ENCODE measurements around the gene TUBA4A. TPM values are rescaled to one million over a fixed set of nuclear protein-coding genes. Genes with fewer than 3 reads are reported as not detected.

TUBA4A gene
- total and polyA plus RNA-seq, 2 experiments from 2014 or later: 44.3 to 77.7 TPM

GRCh38 chr2:219296631-219297391 lies 43.1 kb upstream of the TUBA4A start:
- ATAC-seq (no peak), DNase-seq (ENCODE audit: low spot score) (no peak)
- Histone ChIP-seq H3K9me2 (ENCODE audit: insufficient read depth) (no peaks in the 10 kb centered on the region), H3K4me2 (no peak overlapping the region), H3K4me1 (ENCODE audit: insufficient read depth) (peaks cover 9% of the 10 kb centered on the region), H2AFZ (no peak overlapping the region), H3F3A (replicated peaks; ENCODE audit: low read depth) (peaks cover 5% of the 10 kb centered on the region; the same call in 1 of the 2 replicates), H3K27ac (ENCODE audit: low read depth) (no peak overlapping the region), H3K27me3 (ENCODE audit: insufficient read depth) (peaks cover 19% of the 10 kb centered on the region), H4K20me1 (replicated peaks; ENCODE audit: insufficient read depth) (no peaks in the 10 kb centered on the region), H3K4me3 (no peak overlapping the region), H3K79me2 (replicated peaks; ENCODE audit: insufficient read depth) (no peaks in the 10 kb centered on the region), H3K36me3 (ENCODE audit: insufficient read depth) (no peaks in the 10 kb centered on the region)
- Mint-ChIP-seq H3K36me3 (ENCODE audit: low read depth) (no peaks in the 10 kb centered on the region; the same call in 2 of the 3 replicates), H3K27ac (no peak overlapping the region), H3K4me1 (peaks cover 12% of the 10 kb centered on the region), H3K9me3 (no peaks in the 10 kb centered on the region; the same call in 1 of the 3 replicates), H3K27me3 (ENCODE audit: insufficient read depth, low read depth, poor library complexity) (peaks cover 36% of the 10 kb centered on the region), H3K4me3 (no peak overlapping the region)
- no peak for TF ChIP-seq EZH2phosphoT487 (IDR thresholded peaks at IDR 0.05; ENCODE audit: unreplicated experiment)

GRCh38 chr2:219296142-219296541 lies 42.4 kb upstream of the TUBA4A start:
- Histone ChIP-seq H3K27me3 (ENCODE audit: insufficient read depth) (peaks cover 19% of the 10 kb centered on the region), H3K79me2 (replicated peaks; ENCODE audit: insufficient read depth) (no peaks in the 10 kb centered on the region), H3K4me2 (no peak overlapping the region), H3K36me3 (ENCODE audit: insufficient read depth) (no peaks in the 10 kb centered on the region), H3K4me1 (ENCODE audit: insufficient read depth) (peaks cover 9% of the 10 kb centered on the region), H3F3A (replicated peaks; ENCODE audit: low read depth) (peaks cover 5% of the 10 kb centered on the region; the same call in 1 of the 2 replicates), H2AFZ (no peak overlapping the region), H4K20me1 (replicated peaks; ENCODE audit: insufficient read depth) (no peaks in the 10 kb centered on the region), H3K4me3 (no peak overlapping the region), H3K9me2 (ENCODE audit: insufficient read depth) (no peaks in the 10 kb centered on the region), H3K27ac (ENCODE audit: low read depth) (no peak overlapping the region)
- ATAC-seq (no peak), DNase-seq (ENCODE audit: low spot score) (no peak)
- Mint-ChIP-seq H3K36me3 (ENCODE audit: low read depth) (no peaks in the 10 kb centered on the region; the same call in 2 of the 3 replicates), H3K9me3 (no peaks in the 10 kb centered on the region; the same call in 1 of the 3 replicates), H3K27me3 (ENCODE audit: insufficient read depth, low read depth, poor library complexity) (peaks cover 36% of the 10 kb centered on the region), H3K27ac (no peak overlapping the region), H3K4me3 (no peak overlapping the region), H3K4me1 (peaks cover 12% of the 10 kb centered on the region)
- TF ChIP-seq CREB1 (CRISPR knock-in tag; IDR thresholded peaks at IDR 0.05; ENCODE audit: low read depth) (no peak), EZH2 (IDR thresholded peaks at IDR 0.05; ENCODE audit: low read depth, unreplicated experiment) (no peak), ETS1 (IDR thresholded peaks at IDR 0.05) (no peak), POLR2AphosphoS5 (IDR thresholded peaks at IDR 0.05; ENCODE audit: low read depth) (no peak), ZNF462 (CRISPR knock-in tag; IDR thresholded peaks at IDR 0.05) (no peak), ZNF331 (CRISPR knock-in tag; IDR thresholded peaks at IDR 0.05; ENCODE audit: low read depth) (no peak), JUNB (IDR thresholded peaks at IDR 0.05; ENCODE audit: unreplicated experiment) (no peak), CTCF (conservative IDR thresholded peaks at IDR 0.05; ENCODE audit: low read depth in 2 of 2) (no peak)
